HG02610 (cell line): ENCODE measurements around the gene TRIM25.
"Not testable (repeated sequence)": the region's sequence is repeated elsewhere in the genome, so short reads cannot be mapped to it uniquely, and the experiment has no call there.

Source experiments
- ATAC-seq: cut with Tn5 transposase; IDR thresholded peaks from one replicate; pipeline ENCODE4 v1.9.1; 2021; ENCODE audit warnings: mild to moderate bottlenecking, moderate library complexity; ENCODE audit not compliant: unreplicated experiment

Gene TRIM25

DNA sequence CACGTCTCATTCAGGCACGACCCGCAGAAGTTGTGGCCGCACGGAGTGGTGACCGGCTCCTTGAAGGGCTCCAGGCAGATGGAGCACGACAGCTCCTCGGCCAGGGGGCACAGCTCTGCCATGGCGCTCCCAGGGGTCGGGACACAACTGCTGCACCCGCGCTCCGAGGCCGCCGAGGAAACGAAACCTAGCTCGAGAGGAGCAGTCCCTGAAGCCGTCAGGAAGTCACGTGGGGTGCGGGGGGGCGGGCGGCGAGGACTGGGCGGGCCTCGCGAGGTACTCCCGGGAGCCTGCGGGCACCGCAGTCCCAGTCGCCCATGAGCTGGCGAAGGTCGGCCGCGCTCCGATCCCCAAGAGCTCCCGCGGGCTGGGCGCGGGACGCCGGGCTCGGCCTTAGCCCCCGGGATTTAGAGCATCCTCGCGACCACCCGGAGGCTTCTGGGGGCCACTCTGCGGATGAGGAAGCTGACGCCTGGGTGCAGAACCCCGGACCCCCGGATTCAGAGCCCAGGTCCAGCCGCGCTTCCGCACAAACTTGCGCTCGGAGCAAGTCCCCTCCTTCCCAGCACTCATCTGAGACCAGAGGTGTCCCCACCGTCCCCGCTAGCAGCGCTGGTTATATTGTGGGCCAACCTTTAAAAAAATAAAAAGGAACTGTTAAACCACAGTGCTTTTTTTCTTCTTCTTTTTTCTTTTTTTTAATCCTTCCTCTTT, at the start of gene TRIM25:
Gene TRIM25 (minus strand): TSS at position 183 of the 714 bp plus-strand sequence. CDS start 61 bp downstream, at position 122.
- ATAC-seq = peak; percentile 76

GRCh38 chr17:56960596-56961538, 47.0 kb upstream of the TRIM25 start, which contains the start of gene COIL:
COIL (minus strand) TSS chr17:56961050; CDS start chr17:56961019, 31 bp downstream.
- ATAC-seq = peak; percentile 94

- no peak for ATAC-seq
These were observed 43.1 kb upstream of the TRIM25 start for GRCh38 chr17:56956992-56957391.

GRCh38 chr17:56949595-56949994, 35.7 kb upstream of the TRIM25 start:
- no peak for ATAC-seq

DNA sequence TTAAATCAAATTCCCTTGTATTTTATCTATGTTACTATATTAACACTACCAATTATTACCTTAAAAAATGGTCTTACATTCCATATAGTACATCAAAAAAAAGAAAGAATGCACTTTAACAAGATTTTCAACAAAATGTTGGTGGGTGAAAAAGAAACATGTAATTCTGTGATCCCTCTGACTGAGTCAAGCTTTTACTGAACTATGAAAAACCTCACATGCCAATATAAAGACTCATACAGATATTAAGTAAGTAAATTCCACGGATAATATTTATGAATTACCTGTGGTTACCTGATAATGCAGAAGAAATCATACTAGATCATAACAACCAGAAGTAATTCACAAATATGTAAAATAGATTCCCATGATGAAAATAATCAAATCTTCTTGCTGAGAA, 34.6 kb upstream of the TRIM25 start:
- ATAC-seq = no peak

DNA sequence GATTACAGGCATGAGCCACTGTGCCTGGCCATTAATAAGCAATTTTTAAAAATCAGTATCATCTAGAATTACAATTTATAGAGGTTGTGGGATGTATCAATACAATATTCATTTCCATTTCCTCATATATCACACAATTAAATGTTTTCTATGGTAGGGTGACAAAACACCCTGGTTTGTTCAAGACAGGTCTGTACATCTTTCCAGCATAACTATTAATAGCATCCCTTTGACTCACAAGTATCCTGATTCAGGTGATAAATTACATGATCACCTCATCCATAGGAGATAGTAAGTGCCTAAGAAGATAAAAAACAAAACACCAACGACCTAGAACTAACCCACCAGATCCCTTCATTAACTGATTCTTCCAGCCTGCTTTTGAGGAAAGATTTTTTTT, 33.9 kb upstream of the TRIM25 start:
- ATAC-seq = no peak

DNA sequence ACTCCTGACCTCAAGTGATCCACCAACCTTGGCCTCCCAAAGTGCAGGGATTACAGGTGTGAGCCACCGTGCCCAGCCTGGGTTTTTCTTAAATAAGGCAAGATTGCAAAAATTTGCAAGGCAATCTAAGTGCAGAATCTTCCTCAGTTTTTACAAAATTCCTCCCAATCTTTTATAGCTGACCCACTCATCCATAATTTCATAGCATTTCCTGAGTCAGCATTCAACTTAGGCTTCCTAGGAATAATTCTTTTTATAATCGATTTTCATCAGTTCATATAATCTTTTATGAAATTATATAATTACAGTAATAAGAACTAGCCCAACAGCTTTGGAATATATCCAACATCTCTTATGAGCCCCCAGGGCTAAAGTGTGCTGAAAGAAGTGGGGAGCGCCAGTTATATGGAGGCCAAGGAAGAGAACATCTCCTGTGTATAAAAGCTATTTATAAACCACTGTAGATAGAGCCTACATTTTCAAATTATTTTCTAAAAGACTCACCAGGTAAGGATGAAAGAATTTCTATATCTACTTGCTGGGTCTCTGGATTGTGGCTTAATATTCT, 32.2 kb upstream of the TRIM25 start:
- no peak for ATAC-seq

DNA sequence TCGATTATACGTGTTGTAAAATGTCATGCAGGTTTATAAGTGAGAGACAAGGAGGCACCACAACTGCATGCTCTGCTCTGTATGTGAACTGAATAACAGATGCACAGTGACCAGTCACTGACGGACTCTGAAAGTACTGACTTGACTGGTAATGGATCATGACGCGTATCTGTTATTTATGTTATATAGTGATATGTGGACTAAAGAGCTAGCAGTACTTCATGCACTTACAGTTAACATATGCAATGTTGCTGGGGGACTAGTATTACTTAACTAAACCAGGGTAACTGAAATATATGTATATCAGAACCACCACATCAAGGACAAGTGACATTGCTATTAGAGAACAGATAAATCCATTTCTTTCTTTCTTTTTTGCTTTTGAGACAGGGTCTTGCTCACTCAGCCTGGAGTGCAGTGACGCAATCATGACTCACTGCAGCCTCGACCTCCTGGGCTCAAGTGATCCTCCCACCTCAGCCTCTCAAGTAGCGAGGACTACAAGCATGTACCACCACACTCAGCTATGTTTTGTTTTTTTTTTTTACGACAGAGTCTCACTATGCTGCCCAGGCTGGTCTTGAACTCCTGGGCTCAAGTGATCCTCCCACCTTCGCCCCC, 29.8 kb upstream of the TRIM25 start:
- no peak for ATAC-seq

DNA sequence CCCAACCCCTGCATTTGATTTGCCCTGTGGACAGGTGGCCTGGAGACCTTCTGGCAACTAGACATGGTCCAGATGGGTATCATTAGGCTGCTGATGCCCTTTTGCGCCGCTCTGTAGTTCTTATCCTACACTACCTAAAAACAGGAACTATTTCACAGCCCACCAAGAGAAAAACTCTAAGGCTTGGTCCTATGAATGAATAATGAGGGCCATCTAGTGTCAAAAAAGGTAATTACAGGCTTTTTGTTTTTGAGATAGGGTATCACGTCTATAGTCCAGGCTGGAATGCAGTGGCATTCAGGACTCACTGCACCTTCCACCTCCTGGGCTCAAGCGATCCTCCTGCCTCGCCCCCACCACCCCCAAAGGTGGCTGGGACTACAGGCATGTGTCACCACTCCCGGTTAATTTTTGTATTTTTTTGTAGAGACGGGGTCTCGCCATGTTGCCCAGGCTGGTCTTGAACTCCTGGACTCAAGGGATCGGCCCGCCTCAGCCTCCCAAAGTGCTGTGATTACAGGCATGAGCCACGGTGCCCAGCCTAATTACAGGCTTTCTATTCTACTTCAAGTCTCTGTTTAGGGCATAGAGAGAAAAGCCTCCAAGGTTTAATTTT, 26.1 kb upstream of the TRIM25 start:
- peak; percentile 59 for ATAC-seq

- ATAC-seq = not testable (repeated sequence)
These were observed 24.4 kb upstream of the TRIM25 start for GRCh38 chr17:56938206-56938605.

DNA sequence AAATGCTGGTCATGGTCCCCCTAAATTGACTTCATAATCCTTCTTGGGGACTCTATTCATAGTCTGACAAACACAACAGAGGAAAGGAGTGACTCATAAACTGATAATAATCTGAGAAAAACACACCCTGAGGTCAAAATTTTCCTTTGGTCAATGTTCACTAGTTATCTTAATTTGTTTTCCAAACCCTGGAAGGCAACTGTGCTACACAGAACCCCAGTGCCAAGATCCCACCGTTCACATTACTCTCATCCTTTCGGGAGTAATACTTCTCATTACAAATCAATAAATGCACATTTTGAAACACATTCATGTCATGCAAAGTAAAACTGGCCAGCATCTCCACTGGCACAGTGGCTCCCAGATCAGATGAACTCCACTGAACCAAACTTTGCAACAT, 23.8 kb upstream of the TRIM25 start:
- no peak for ATAC-seq

GRCh38 chr17:56936697-56937322, 23.0 kb upstream of the TRIM25 start:
- no peak for ATAC-seq

- ATAC-seq = no peak
These were observed 21.6 kb upstream of the TRIM25 start for GRCh38 chr17:56935461-56935860.

DNA sequence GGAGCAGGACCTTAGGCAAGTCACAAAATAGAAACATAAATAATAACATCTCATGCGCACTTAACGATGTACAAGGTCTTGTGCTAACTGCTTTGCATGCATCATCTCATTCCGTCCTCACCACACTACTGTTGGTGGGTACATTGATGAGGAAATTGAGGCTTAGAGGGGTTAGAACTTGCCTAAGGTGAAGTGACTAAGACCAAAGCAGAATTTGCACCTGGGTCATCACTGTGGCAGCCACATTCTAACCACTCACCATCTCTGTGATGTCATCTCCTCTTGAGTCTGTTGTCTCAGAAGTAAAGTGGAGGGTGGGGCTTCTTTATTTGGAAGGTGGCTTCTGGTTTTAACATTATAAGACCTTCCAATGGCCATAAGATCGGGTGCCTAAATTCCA, 20.4 kb upstream of the TRIM25 start:
- no peak for ATAC-seq

- no peak for ATAC-seq
These were observed 20.0 kb upstream of the TRIM25 start for GRCh38 chr17:56933868-56934267.

DNA sequence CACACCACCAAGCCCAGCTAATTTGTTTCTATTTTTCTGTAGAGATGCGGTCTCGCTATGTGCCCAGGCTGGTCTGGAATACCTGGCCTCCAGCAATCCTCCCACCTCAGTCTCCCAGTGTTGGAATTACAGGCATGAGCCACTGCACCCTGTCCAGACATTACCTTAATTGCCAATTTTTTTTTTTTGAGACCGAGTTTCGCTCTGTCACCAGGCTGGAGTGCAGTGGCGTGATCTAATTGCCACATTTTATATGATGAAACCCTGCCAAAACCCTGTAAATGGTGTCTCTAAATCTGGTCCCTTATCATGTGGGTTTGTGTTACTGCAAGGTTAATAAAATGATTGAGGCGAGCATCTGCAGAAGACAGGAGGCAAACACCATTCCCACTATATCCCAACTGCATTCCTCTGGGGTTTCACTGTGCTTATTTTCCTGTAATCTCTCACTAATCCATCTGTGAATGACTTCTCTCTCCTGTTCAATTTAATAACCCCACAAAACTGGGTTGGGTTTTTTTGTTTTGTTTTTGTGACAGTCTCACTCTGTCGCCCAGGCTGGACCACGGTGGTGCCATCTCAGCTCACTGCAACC, 19.4 kb upstream of the TRIM25 start:
- ATAC-seq = no peak

DNA sequence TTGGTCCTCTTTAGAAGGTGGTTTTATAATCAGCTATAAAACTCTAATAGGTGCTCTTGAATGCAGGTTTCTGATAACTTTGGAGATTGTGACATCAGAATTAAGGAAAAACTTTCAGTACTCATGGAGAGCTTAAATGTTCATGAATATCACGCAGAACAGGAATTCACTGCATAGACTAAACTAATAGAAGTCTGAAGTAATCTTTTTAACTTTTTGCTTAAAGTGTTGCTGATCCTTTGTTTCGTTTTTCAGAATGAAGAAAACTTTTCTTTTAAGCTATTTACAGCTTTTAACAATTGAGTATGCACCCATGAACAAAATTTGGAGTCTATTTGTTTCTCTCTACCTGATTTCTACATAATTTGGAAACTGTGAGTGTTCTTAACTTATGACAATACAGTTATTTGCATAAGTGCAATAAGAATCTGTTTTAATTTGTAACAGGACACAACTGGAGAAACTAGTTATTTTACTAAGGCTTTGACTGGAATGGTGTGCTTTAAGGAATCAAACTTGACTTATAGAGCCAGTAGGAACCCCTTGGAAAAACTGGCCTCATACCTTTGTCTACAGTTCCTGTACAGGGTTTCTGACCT, 17.0 kb upstream of the TRIM25 start:
- no peak for ATAC-seq

DNA sequence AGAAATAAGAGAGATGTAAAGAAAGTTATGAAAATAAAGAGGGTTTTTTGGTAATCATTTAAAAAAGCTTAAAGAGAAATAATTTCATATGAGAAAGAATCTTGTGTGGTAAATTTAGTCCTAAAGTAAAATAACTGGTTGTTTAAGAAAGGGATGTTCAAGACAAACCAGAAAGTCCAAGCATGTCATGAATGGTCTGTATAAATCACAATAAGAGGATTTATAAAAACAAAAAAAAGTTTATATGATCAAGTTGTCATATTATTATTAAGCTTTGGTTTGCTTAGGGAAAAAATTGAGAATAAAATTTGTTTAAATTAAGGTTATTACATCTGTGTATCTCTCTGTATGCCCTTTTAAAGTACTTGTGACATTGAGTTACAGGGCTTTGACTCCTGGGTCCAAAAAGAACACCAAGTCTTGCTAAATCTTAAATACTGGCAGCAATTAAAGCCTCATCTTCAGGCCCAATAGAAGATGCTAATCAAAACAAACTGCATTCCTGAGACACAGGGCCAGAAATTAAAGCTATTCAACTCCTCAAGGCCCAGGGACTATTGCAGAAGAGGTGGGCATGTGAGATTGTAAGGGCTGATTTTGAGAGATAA, 15.6 kb upstream of the TRIM25 start:
- no peak for ATAC-seq

GRCh38 chr17:56928586-56928985, 14.7 kb upstream of the TRIM25 start:
- ATAC-seq = no peak
